K562 (cell line): ENCODE results near the gene LRRC74B. TPM values are rescaled to one million over a fixed set of nuclear protein-coding genes. Genes with fewer than 3 reads are reported as not detected.

Source experiments
- ATF2 ChIP-seq: sonication (generic); formaldehyde crosslinking; IDR thresholded peaks from 2 replicates; pipeline ENCODE4 v1.8.1; 2022; ENCODE audit warnings: missing genetic modification reagents
- CHD2 ChIP-seq: IDR thresholded peaks from 2 replicates; pipeline ENCODE4 v1.6.1; 2011; ENCODE audit warnings: low read depth, low read length
- CTCF ChIP-seq, 3 experiments: IDR thresholded peaks in 2 of 3; conservative IDR thresholded peaks in 1 of 3; 2 replicates each; pipeline ENCODE4 v1.5.1; 2011 to 2012; ENCODE audit warnings: low read length in 3 of 3, mild to moderate bottlenecking in 3 of 3, control low read depth in 2 of 3, improper control_type of control experiment in 1 of 3, inconsistent platforms in 1 of 3, low read depth in 1 of 3, mixed read lengths in 1 of 3, moderate library complexity in 1 of 3; ENCODE audit not compliant: insufficient read depth in 2 of 3
- DLX4 ChIP-seq: fragments of 250-450 bp; sonication (Bioruptor Pico); IDR thresholded peaks from 2 replicates; pipeline ENCODE4 v1.6.1; 2021; ENCODE audit warnings: mild to moderate bottlenecking
- E2F8 ChIP-seq: fragments of 450-650 bp; IDR thresholded peaks from 2 replicates; pipeline ENCODE4 v1.7.1; 2018; ENCODE audit warnings: mild to moderate bottlenecking, low read depth; ENCODE audit not compliant: partially characterized antibody
- EZH2 ChIP-seq: IDR thresholded peaks from 2 replicates; pipeline ENCODE4 v1.6.1; 2012; ENCODE audit warnings: low read depth, mild to moderate bottlenecking, inconsistent platforms, low read length, borderline replicate concordance
- GTF2B ChIP-seq: IDR thresholded peaks from 2 replicates; pipeline ENCODE4 v1.6.1; 2011; ENCODE audit not compliant: insufficient read length; ENCODE audit errors: extremely low read depth
- HDAC1 ChIP-seq, 2 experiments: fragments of 450-650 bp; IDR thresholded peaks; 2 replicates each; pipeline ENCODE4 v1.6.1; 2016 to 2017; ENCODE audit warnings: inconsistent platforms in 1 of 2, mild to moderate bottlenecking in 1 of 2, moderate library complexity in 1 of 2
- HOXB6 ChIP-seq: fragments of 250-450 bp; sonication (Bioruptor Pico); IDR thresholded peaks from 2 replicates; pipeline ENCODE4 v1.5.1; 2022; ENCODE audit warnings: mild to moderate bottlenecking, borderline replicate concordance
- PTTG1 ChIP-seq: fragments of 450-650 bp; IDR thresholded peaks from 2 replicates; pipeline ENCODE4 v1.6.1; 2016; ENCODE audit warnings: low read depth, mild to moderate bottlenecking, missing genetic modification characterization, missing compliant biosample characterization
- TFAP4 ChIP-seq: sonication (generic); formaldehyde crosslinking; IDR thresholded peaks from 2 replicates; pipeline ENCODE4 v1.8.0; 2022; ENCODE audit warnings: missing genetic modification reagents, mild to moderate bottlenecking, moderate library complexity, borderline replicate concordance
- YBX1 ChIP-seq: fragments of 450-650 bp; IDR thresholded peaks from 2 replicates; pipeline ENCODE4 v1.7.1; 2016; ENCODE audit warnings: mild to moderate bottlenecking
- ZBTB11 ChIP-seq, 3 experiments: fragments of 200-800 bp in 1 of 3; fragments of 250-450 bp in 1 of 3; fragments of 450-650 bp in 1 of 3; sonication (Bioruptor Pico) in 1 of 3; sonication (Bioruptor generic) in 1 of 3; formaldehyde crosslinking in 1 of 3; IDR thresholded peaks; 2 replicates each; pipeline versions ENCODE4 v1.6.1 to v1.8.0; 2016 to 2022; ENCODE audit warnings: mild to moderate bottlenecking in 2 of 3, missing genetic modification characterization in 2 of 3, missing compliant biosample characterization in 1 of 3, moderate library complexity in 1 of 3
- polyA plus RNA-seq, 8 experiments: library from polyadenylated mRNA; depleted of rRNA in 4 of 8; stranded (reverse) in 5 of 8; unstranded in 3 of 8; fragments of >200 nt; fragmentation: Nextera tagmentation in 2 of 8; fragmentation: Illumina TruSeq in 1 of 8; extraction: Ambion mirVana in 2 of 8; extraction: Trizol in 1 of 8; gene quantifications; 2 replicates each; pipeline versions ENCODE4 v1.2.1 to v1.2.3, GENCODE V29; 2011 to 2014; ENCODE audit warnings: inconsistent platforms in 1 of 8, missing spikeins in 1 of 8
- total RNA-seq, 7 experiments: library from RNA; depleted of rRNA in 6 of 7; stranded (reverse); fragments of >200 nt in 6 of 7; fragmentation: Illumina TruSeq in 2 of 7; extraction: Trizol in 2 of 7; gene quantifications; 2 replicates each; pipeline versions ENCODE4 v1.2.1 to v1.2.3, GENCODE V29; 2011 to 2021; ENCODE audit warnings: low replicate concordance in 1 of 7

The LRRC74B gene
- total and polyA plus RNA-seq, 9 of the 15 experiments (the other 6 are each of a cell fraction or from before 2014, with no cell fraction given): not detected

GRCh38 chr22:21044931-21045584 is 688 bp upstream of the LRRC74B start (continued):
- TF ChIP-seq CTCF (IDR thresholded peaks at IDR 0.05 in 2 of 3, conservative IDR thresholded peaks at IDR 0.05 in 1 of 3; ENCODE audit: insufficient read depth in 2 of 3, low read depth in 1 of 3, low read length in 3 of 3) (no peak; a peak in 1 of 6 replicates), PTTG1 (no peak), ZBTB11 (CRISPR knock-in tag; IDR thresholded peaks at IDR 0.05) (0 out of 6 replicates have a peak, but pooled peaks of 1 of the 3 experiments have one; percentile 14), CHD2 (no peak), DLX4 (CRISPR knock-in tag) (no peak), HDAC1 (IDR thresholded peaks at IDR 0.05) (no peak), EZH2 (0 out of 2 replicates have a peak, but pooled peaks have one; percentile 32), TFAP4 (CRISPR knock-in tag) (no peak), ATF2 (no peak), GTF2B (no peak), E2F8 (no peak), HOXB6 (CRISPR knock-in tag) (no peak), YBX1 (no peak)
